Right lobe of liver (tissue), 6 donors: ENCODE data around the gene C8B. TPM values are rescaled to one million over a fixed set of nuclear protein-coding genes. Genes with fewer than 3 reads are reported as not detected.

ENCODE experiments used
- ATAC-seq, 4 donors: fragments of 200-7000 bp; cut with Tn5 transposase; one replicate each; pipeline ENCODE4 v1.9.1; 2020; ENCODE audit warnings: mild to moderate bottlenecking in 4 of 4, moderate library complexity in 4 of 4
- DNase-seq, 3 donors: peaks; one replicate each; pipeline ENCODE4 v3.0.0-alpha.2; 2020
- H3K27ac ChIP-seq, 3 donors: fragments of 200-600 bp; one replicate each; pipeline ENCODE4 v1.8.0; 2022
- H3K27me3 ChIP-seq, 2 donors: fragments of 200-600 bp; one replicate each; pipeline ENCODE4 v1.8.0; 2022
- H3K36me3 ChIP-seq, 4 donors: fragments of 200-600 bp; sonication (generic) in 1 of 4; one replicate each; pipeline versions ENCODE4 v1.5.1 to v1.8.0; 2017 to 2022; ENCODE audit warnings: control low read depth in 1 of 4
- H3K4me1 ChIP-seq, 4 donors: fragments of 200-600 bp; sonication (generic) in 1 of 4; one replicate each; pipeline versions ENCODE4 v1.5.1 to v1.8.0; 2017 to 2022; ENCODE audit warnings: control low read depth in 1 of 4
- H3K4me3 ChIP-seq, 3 donors: fragments of 200-600 bp; one replicate each; pipeline ENCODE4 v1.8.0; 2022
- H3K9me3 ChIP-seq, 4 donors: fragments of 200-600 bp; sonication (generic) in 1 of 4; one replicate each; pipeline versions ENCODE4 v1.5.1 to v1.8.0; 2017 to 2022; ENCODE audit warnings: control low read depth in 1 of 4
- CTCF ChIP-seq, 4 donors: fragments of 200-600 bp in 3 of 4; fragments of 450-650 bp in 1 of 4; IDR thresholded peaks; one replicate each; pipeline versions ENCODE4 v1.5.1 to v1.8.0; 2016 to 2022; ENCODE audit warnings: antibody characterized with exemption in 4 of 4, mild to moderate bottlenecking in 2 of 4
- POLR2A ChIP-seq: fragments of 450-650 bp; IDR thresholded peaks from one replicate; pipeline ENCODE4 v1.6.1; 2017; ENCODE audit warnings: antibody characterized with exemption, mild to moderate bottlenecking
- whole genome bisulfite sequencing: methylation state at CpG from one replicate; pipeline ENCODE4 v1.1.6; 2018; ENCODE audit warnings: low coverage, low lambda C conversion rate; ENCODE audit not compliant: insufficient coverage; ENCODE audit errors: missing lambda C conversion rate; 5-methylcytosine and 5-hydroxymethylcytosine counted together
- intact Hi-C, 2 donors: fragments of 100-400 bp; cut with DNase I; formaldehyde crosslinking; loops; one replicate each; pipeline versions ENCODE4 v1.11.2 to v1.14.1; 2022
- total RNA-seq, 6 experiments: library from RNA; depleted of rRNA in 2 of 6; stranded (reverse); fragments of >200 nt in 2 of 6; fragmentation: NEBNext Ultra II Directional in 3 of 6; extraction: Animal tissue kit (Norgen Biotek cat#: 25700) in 3 of 6; gene quantifications; one replicate each; pipeline versions ENCODE4 v1.1.0 to v1.2.4, GENCODE V29; 2016 to 2023
- donor health status: DM: no; HTN: yes; CAD: no.
- donor health status: DM: no; HTN: no; CAD: no.
- donor health status: DM: no; HTN: no; CAD: no.
- donor health status: DM: no; HTN: yes; CAD: no.
- donor health status: DM: no; HTN: yes; CAD: no.

Gene C8B
- total RNA-seq, 6 experiments from 2014 or later = 289 to 573 (median 400) TPM

- Histone ChIP-seq H3K36me3 (peaks cover 0 to 70% (median 35%) of the 10 kb centered on the region in 4 donors), H3K27me3 (no peaks in the 10 kb centered on the region), H3K27ac (no peak overlapping the region), H3K4me1 (peaks cover 0 to 3% (median 0%) of the 10 kb centered on the region in 4 donors), H3K9me3 (no peaks in the 10 kb centered on the region), H3K4me3 (no peak overlapping the region)
- no peak for TF ChIP-seq CTCF (IDR thresholded peaks at IDR 0.05)
- no peak for TF ChIP-seq POLR2A
- intact Hi-C loops = no loop called here
- no peak for DNase-seq
- 83% methylated on average over 1 of the region's 1 CpG for WGBS
- no peak for ATAC-seq
These were observed 25.8 kb downstream of the C8B start for GRCh38 chr1:56940039-56940438.

- no peak for ATAC-seq
- Histone ChIP-seq H3K27ac (no peak overlapping the region), H3K9me3 (no peaks in the 10 kb centered on the region), H3K36me3 (peaks cover 0 to 66% (median 31%) of the 10 kb centered on the region in 4 donors), H3K4me3 (no peak overlapping the region), H3K27me3 (no peaks in the 10 kb centered on the region), H3K4me1 (no peaks in the 10 kb centered on the region)
- no peak for DNase-seq
- no peak for TF ChIP-seq POLR2A
- TF ChIP-seq CTCF (IDR thresholded peaks at IDR 0.05) = no peak
- intact Hi-C loops = no loop called here
- WGBS = 89% methylated on average over 2 of the region's 2 CpGs
These were observed 26.6 kb downstream of the C8B start for GRCh38 chr1:56939209-56939608.

- ATAC-seq (no peak), DNase-seq (no peak)
- no peak for TF ChIP-seq CTCF (IDR thresholded peaks at IDR 0.05)
- no peak for TF ChIP-seq POLR2A
- Histone ChIP-seq H3K27ac (no peak overlapping the region), H3K4me3 (no peak overlapping the region), H3K36me3 (peaks cover 0 to 66% (median 30%) of the 10 kb centered on the region in 4 donors), H3K4me1 (no peaks in the 10 kb centered on the region), H3K27me3 (no peaks in the 10 kb centered on the region), H3K9me3 (no peaks in the 10 kb centered on the region)
- 96% methylated on average over 2 of the region's 2 CpGs for WGBS
- intact Hi-C loops = no loop called here
These were observed 27.2 kb downstream of the C8B start for GRCh38 chr1:56938646-56939045.

- H3K27ac ChIP-seq = no peak overlapping the region
- H3K9me3 ChIP-seq = no peaks in the 10 kb centered on the region
- ATAC-seq = no peak
- H3K4me1 ChIP-seq = no peaks in the 10 kb centered on the region
- no peak for TF ChIP-seq POLR2A
- no peak for TF ChIP-seq CTCF (IDR thresholded peaks at IDR 0.05)
- DNase-seq = no peak
- intact Hi-C loops = no loop called here
- H3K36me3 ChIP-seq = peaks cover 0 to 55% (median 26%) of the 10 kb centered on the region in 4 donors
- H3K4me3 ChIP-seq = no peak overlapping the region
- H3K27me3 ChIP-seq = no peaks in the 10 kb centered on the region
- WGBS = 17% methylated on average over 1 of the region's 1 CpG
These were observed 31.3 kb downstream of the C8B start for GRCh38 chr1:56934430-56935060.
